Kasumi-1 (cell line): ENCODE data around the gene MAMDC2.
"Not testable (repeated sequence)": the region's sequence is repeated elsewhere in the genome, so short reads cannot be mapped to it uniquely, and the experiment has no call there.

ENCODE experiments used
- DNase-seq, 2 experiments: peaks; one replicate each; lab custom pipeline; 2025; lab: John Stamatoyannopoulos, UW

MAMDC2 gene

DNA sequence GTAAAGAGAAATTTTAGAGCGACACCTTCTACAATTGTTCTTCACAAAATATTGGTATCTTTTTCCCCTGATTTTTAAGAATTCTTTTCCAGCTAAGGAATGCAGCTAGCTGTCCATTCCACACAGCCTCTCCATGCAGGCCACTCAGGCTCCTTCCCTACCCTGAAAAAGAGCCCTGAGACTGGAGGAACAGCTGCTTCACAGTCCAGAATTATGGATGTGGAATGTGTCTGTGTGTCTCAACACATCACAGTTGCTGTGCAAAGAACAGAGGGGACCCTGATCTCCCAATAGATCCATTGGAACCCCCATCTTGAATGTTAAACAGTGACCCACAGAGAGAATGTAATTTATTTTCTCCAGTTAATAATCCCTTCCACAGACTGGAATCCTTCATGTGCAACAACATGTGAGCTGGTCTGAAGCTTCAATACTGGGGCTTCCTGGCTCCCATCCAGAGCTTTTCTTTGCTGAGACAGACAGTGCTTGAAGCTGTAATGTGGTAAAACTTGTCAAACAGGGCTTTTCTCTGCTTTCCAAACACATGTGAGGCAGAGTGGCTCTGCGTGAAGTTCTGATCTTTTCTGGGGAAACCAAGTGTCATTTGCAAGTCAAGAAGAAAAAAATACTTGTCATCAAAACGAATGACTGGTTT lies 161.8 kb downstream of the MAMDC2 start:
- DNase-seq, result no peak

DNA sequence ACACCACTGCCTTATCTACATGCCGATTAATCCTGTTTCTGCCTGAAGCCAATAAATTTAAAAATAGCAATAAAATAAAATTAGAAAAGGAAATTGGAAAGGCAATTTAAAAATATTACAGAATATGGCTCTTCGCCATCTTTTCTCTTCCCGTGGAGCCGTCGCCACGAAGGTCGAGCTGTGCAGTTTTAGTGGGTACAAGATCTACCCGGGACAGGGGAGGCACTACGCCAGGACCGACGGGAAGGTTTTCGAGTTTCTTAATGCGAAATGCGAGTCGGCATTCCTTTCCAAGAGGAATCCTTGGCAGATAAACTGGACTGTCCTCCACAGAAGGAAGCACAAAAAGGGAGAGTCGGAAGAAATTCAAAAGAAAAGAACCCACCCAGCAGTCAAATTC lies 173.4 kb downstream of the MAMDC2 start:
- no peak for DNase-seq

GRCh38 chr9:70218767-70219166 lies 175.1 kb downstream of the MAMDC2 start:
- DNase-seq, result no peak

DNA sequence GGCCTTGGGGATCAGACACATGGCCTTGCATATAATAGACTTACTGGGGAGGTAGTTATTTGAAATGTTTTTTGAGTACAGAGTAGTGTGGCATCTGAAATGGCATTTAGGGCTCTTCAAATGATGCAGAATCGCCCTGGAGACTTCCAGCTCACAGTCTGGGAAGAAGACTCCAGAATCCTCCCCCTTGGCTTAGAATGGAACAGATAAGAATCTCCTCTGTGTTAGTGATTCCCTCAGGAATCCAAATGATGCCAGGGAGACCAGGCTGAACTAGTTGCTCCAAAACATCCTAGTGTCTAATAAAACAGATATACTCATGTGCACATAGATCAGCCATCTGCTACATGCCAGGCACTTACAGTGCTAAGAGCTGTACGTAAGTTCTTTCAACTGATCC lies 176.6 kb downstream of the MAMDC2 start:
- no peak for DNase-seq

GRCh38 chr9:70222354-70222753 lies 178.7 kb downstream of the MAMDC2 start:
- DNase-seq, result no peak

DNA sequence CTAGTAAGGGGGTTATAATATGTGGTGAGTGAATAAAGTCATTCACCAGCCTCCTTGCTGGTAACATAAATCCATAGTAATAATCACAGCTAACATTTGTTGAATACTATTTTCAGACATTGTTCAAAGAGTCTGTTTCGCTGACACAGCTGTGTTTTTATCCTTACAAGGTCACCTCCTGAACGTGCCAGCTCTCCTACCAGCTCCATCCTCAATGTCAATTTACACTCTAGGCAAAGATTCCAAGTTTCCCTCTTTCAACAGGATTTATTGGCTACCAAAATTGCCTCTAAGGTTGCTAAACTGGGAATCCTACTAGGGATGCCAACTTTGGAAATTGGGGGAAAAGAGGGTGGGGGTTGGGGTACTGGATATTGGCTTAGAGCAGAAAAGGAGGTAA lies 184.5 kb downstream of the MAMDC2 start:
- DNase-seq, result no peak

DNA sequence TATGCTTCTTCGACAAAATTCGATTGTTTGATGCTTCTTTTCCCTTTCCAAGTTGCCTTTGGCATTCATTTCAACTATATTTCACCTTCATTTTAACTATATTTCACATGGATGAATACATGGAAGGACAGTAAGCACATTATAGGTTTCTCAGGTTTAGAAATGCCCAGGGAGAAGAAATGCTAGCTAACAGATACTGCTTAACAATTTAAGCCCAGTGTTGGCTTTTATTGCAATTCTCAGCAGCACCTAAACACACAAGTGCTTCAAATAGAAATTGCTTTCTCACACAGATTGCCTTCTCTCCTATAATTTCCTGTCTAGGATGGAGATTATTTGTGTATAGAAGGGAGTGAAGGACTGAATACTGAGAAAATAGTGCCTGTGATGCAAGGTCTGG lies 185.0 kb downstream of the MAMDC2 start:
- no peak for DNase-seq

- DNase-seq, result no peak
These were observed 185.4 kb downstream of the MAMDC2 start for GRCh38 chr9:70229026-70229425.

DNA sequence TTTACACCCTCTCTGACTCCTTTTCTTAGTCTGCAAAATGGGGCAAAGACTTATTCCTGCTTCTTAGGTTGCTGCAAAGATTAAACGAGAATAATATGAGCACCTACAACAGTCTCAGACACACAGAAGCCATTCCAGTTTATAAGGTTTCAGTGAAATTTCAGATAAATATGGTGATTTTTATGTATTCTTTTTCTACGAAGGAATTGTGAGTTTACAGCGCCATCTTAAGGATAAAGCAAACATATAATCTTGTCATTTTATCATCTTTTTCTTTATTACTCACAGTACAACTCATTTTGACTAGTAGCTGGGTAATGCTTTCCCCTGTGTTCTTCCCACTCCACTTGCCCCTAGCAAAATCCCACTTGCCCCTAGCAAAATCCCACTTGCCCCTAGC lies 185.9 kb downstream of the MAMDC2 start:
- peak; percentile 2 to 26 for DNase-seq

- no peak for DNase-seq
These were observed 188.8 kb downstream of the MAMDC2 start for GRCh38 chr9:70232476-70232875.

- DNase-seq, result not testable (repeated sequence)
These were observed 190.6 kb downstream of the MAMDC2 start for GRCh38 chr9:70234208-70234607.

DNA sequence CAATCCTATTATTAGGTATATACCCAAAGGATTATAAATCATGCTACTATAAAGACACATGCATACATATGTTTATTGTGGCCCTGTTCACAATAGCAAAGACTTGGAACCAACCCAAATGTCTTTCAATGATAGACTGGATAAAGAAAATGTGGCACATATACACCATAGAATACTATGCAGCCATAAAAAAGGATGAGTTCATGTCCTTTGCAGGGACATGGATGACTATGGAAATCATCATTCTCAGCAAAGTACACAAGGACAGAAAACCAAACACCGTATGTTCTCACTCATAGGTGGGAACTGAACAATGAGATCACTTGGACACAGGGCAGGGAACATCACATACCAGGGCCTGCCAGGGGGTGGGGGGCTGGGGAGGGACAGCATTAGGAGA lies 202.3 kb downstream of the MAMDC2 start:
- not testable (repeated sequence) for DNase-seq

DNA sequence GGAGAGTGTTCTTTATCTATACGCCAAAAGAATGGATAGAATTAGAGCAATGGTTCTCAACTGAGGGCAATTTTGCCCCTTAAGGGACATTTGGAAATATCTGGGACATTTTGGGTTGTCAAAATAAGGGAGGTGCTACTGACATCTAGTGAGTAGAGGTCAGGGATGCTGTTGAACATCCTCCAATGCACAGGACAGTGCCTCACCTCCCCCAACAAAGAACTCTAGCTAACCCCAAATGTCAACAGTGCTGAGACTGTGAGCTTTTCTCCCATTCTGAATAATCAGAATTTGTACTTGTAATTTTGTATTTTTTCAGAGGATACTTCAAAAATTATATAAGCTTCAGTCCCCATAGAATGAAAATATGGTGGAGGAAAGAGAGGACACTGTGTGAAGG lies 206.6 kb downstream of the MAMDC2 start:
- DNase-seq, result no peak

- no peak for DNase-seq
These were observed 211.8 kb downstream of the MAMDC2 start for GRCh38 chr9:70255486-70255885.

DNA sequence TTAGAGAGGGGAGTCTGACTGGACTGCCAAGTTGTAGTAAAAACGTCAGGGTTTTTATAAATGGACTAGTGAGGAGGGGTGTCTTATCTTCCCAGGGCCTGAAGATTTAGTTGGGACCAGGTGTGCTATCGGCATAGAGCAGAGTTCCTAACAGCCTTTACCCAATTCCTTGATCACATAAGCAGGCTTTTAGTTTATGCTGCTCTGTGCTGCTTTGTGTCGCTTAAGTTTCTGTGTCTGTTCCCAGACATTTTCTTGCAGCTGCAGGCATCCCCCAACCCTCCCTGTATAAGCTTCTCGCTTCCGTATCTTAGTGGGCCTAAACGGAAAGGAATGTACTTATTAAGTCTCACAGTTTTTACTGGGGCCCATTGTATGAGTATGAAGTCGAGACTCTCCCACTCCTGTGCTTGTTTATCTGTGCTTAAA lies 212.5 kb downstream of the MAMDC2 start:
- no peak for DNase-seq

GRCh38 chr9:70257502-70257901 lies 213.9 kb downstream of the MAMDC2 start:
- DNase-seq, result no peak

GRCh38 chr9:70257991-70258691 lies 214.5 kb downstream of the MAMDC2 start:
- peak; percentile 44 to 55 for DNase-seq

DNA sequence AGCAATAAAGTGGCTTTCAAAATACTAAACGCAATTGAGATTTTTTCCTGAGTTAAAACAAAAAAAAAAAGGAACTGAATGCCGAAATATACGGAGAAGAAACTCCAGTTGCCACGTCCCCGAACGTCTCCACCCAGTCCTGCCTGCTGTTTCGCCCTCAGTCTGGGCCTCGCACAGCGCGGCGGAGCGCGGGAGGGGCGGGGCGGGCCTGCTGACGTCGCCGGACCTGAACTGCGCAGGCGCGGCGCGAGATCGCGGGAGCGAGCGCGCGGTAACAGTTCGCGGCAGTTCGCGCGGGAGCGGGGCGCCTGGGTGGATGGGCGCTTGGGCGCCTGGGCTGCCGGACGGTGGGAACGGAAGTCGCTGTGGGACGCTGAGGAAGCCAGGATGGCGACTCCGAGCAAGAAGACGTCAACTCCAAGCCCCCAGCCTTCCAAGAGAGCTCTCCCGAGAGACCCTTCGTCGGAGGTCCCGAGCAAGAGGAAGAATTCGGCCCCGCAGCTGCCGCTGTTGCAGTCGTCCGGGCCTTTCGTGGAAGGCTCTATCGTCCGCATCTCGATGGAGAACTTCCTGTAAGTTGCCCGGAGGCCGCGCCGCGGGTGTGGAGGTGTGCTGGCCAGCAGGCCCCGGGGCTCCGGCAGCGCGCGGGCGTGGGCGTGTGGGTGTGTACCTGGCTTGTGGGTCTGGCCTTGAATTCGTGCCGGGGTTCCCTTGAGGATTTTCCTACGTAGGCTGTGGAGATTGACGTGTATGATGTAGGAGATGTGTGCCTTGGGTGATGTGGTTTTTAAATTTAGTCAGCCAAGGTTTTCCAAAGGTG lies 215.3 kb downstream of the MAMDC2 start, which contains the start of gene SMC5:
Gene SMC5, plus strand, starts transcription at position 287 of the 820 bp plus-strand sequence. Its CDS starts 101 bp downstream, at position 388.
- DNase-seq, result peak; percentile 79 to 81

GRCh38 chr9:70259512-70259802 lies 215.8 kb downstream of the MAMDC2 start:
- DNase-seq, result peak in 1 of 2 experiments; percentile 50

- DNase-seq, result no peak
These were observed 216.4 kb downstream of the MAMDC2 start for GRCh38 chr9:70260007-70260443.

GRCh38 chr9:70260606-70261005 lies 217.0 kb downstream of the MAMDC2 start:
- DNase-seq, result no peak

DNA sequence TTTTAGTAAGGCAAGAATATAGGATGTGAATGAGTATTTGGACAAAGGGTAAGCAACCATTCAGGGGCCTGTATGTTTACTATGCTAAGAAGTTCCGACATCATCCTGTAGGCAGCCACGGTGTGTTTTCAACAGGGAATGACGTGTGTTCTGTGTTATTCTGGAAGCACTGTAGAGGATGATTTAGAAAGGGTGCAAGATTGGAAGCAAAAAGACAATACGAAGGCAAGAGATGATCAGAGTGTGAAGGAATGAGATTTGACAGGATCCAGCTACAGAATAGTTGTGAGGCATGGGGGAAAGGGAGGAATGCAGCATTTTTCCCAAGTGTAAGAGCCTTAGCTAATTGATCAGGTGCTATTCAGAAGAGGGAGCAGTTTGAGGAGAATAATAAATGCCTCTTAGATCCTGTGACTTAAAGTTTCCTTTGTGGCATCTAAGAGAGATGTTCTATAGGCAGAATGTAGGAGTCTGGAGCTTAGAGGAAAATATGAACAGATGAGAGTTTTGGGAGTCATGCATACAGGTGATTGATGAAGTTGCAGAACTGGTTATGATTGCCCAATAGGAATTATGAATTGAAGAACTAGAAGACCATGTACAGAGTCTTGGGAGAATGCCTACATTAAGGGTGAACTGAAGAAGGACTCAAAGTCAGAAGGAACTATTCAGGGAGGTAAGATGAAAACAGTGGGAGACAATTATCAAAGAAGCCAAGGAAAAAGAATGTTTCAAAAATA lies 217.7 kb downstream of the MAMDC2 start:
- no peak for DNase-seq
